Fibroblast of skin of left biceps (primary cell): ENCODE data around the gene BEX1.
"Not testable (repeated sequence)": the region's sequence is repeated elsewhere in the genome, so short reads cannot be mapped to it uniquely, and the experiment has no call there.

Source experiments
- DNase-seq, 2 experiments: peaks; one replicate each; pipeline ENCODE4 v3.0.0-alpha.2; 2013; ENCODE audit warnings: low read depth in 2 of 2

BEX1 gene

DNA sequence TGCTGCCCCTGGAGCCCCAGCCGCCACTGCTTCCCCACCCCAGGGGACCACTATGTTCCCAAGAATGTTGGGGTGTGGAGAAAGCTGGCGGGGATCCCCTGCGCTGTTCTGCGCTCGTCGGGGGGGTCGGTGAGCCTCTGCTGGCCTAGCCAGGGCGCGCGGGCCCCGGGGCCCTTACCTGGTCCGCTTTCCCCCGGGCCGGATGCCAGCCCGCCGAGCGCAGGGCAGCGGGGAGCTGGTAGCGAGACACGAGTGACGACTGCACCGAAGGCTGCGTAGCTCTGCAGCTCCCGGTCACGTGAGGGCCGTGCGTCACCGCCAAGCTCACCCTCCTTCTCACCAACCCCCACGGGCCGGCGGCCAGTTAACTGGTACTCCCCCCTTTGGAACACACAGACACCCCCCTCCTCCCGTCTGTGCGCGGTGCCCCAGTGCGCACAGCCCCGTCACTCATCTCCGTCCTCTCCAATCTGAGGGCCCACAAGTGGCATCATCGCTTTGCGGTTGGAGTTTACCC lies at the start of gene BEX1:
TSS of gene BEX1 (minus strand) at position 254 of the 517 bp plus-strand sequence. CDS start 897 bp downstream, outside the sequence.
- DNase-seq = no peak

DNA sequence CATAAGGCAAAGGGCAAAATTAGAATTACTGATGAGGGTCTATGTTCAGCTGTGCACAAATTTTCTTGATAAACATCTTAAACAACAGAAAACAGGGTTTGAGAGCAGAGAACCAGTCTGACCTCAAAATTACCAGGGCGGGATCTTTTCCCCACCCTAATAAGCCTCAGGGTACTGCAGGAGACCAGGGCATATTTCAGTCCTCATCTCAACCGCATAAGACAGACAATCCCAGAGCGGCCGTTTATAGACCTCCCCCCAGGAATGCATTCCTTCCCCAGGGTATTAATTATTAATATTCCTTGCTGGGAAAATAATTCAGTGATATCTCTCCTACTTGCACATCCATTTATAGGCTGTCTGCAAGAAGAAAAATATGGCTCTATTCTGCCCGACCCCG lies 45.5 kb upstream of the BEX1 start:
- not testable (repeated sequence) for DNase-seq

DNA sequence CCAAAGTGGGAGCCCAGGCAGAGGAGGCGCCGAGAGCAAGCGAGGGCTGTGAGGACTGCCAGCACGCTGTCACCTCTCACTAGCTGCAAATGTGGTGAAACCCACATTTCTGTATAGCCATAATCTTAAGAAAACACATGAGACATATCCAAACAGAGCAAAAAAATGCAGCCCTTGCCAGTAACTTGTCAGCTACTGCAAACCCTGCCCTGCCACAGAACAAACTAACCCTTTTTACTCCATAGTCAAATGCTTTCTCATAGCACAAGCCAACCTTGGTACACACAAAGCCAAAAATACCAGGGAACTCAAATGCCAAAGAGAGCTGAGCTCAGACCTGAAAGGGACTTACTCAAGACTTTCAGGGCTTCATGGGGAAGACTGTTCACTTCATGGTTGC lies 43.9 kb upstream of the BEX1 start:
- no peak for DNase-seq

DNA sequence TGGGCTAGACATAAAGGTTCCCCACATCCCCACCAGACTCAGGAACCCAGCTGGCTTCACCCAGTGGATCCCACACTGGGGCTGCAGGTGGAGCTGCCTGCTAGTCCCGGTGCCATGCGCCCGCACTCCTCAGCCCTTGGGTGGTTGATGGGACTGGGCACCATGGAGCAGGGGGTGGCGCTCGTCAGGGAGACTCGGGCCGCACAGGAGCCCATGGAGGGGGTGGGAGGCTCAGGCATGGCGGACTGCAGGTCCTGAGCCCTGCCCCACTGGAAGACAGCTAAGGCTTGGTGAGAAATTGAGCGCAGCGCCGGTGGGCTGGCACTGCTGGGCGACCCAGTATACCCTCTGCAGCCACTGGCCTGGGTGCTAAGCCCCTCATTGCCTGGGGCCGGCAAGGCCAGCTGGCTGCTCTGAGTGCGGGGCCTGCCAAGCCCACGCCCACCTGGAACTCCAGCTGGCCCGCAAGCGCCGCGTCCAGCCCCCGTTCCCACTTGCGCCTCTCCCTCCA lies 43.3 kb upstream of the BEX1 start:
- DNase-seq = not testable (repeated sequence)

DNA sequence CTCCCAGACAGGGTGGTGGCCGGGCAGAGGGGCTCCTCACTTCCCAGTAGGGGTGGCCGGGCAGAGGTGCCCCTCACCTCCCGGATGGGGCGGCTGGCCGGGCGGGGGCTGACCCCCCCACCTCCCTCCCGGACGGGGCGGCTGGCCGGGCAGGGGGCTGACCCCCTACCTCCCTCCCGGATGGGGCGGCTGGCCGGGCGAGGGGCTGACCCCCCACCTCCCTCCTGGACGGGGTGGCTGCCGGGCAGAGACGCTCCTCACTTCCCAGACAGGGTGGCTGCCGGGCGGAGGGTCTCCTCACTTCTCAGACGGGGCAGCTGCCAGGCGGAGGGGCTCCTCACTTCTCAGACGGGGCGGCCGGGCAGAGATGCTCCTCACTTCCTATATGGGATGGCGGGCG lies 40.4 kb upstream of the BEX1 start:
- DNase-seq = not testable (repeated sequence)

DNA sequence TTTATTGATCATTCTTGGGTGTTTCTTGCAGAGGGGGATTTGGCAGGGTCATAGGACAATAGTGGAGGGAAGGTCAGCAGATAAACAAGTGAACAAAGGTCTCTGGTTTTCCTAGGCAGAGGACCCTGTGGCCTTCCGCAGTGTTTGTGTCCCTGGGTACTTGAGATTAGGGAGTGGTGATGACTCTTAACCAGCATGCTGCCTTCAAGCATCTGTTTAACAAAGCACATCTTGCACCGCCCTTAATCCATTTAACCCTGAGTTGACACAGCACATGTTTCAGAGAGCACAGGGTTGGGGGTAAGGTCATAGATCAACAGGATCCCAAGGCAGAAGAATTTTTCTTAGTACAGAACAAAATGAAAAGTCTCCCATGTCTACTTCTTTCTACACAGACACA lies 39.9 kb upstream of the BEX1 start:
- not testable (repeated sequence) for DNase-seq

DNA sequence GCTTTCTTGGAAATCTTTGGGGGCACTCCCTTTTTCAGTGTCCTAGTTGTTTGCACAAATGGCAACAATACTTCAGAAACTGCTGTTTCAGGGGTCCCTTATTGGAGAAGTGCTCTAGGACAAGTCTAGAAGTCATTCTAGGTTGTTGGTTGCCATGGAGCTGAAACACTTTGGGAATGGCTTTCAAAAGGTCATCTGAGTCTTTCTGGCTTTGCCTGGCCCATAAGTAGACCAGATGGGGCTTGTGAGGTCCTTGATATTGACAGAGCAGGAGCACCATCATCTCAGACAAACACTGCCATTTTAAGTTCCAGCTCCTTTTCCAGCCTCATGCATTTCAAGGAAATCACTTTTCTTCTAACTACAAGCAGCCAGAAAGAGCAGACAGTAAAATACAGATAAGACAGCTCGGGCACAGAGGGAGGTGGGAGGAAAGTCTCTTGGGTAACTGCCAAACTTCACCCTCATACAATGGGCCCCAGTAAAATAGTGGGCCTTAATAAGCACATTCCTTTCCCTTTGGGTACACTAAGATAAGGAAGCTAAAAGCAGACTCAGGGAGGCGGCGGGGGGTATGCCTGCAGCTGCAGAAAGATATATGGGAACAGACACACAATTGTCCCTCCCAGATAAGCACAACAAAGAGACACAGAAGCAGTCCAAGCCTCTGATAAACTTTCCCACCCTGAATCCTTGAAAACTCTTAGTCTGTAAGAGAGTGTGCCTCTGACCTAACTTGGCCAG lies 37.5 kb upstream of the BEX1 start:
- no peak for DNase-seq

DNA sequence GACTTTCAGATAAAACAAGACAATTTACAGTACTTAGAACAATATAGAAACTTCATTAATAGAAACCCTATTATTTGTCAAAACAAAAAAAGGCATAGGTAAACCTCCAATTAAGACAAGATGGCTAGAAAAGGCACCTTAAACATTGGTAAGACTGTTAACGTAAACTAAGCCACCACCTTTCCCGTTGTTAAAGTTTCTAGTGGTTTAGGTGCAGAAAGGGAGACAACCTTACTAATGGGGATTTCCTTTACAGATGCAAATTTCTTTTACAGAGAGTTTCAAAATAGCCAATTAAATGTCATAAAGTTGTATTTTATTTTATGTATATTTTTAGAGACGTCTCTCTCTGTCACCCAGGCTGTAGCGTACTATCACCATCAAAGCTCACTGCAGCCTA lies 36.5 kb upstream of the BEX1 start:
- DNase-seq = no peak

DNA sequence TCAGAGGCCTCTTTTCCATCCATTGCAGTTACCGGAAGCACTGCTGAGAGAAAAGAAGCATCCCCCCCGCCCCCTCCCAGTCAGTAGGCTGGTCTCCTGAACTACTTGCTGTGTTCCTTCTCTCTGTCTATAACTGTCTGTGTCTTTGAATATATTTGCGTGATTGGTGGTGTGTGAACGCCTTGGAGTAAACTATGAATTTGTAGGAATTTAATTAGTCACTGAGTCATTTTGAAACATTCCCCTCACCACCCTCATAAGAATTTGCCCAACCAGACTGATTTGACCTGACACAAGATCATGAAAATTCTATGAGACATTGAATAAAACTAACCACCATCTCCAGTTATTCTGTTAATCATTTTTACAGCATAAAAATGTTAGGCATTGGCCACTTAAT lies 35.7 kb upstream of the BEX1 start:
- no peak for DNase-seq

DNA sequence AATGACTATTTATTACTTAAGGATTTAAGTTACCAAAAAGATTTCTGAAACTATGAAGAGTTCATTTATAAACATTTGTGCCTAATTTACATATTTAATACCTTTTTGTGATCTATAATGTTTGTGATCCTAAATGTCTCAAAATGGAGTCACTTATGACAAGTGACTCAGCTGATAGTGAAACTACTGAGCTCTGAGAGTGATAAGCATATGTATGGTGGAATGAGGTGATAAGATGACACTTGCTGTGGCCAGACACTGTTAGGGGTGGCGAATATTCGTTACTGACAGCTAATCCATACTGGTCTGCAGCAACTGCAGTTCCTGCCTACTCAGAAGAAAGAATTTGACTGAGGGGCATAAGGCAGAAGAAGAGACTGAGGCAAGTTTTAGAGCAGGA lies 34.5 kb upstream of the BEX1 start:
- DNase-seq = no peak

DNA sequence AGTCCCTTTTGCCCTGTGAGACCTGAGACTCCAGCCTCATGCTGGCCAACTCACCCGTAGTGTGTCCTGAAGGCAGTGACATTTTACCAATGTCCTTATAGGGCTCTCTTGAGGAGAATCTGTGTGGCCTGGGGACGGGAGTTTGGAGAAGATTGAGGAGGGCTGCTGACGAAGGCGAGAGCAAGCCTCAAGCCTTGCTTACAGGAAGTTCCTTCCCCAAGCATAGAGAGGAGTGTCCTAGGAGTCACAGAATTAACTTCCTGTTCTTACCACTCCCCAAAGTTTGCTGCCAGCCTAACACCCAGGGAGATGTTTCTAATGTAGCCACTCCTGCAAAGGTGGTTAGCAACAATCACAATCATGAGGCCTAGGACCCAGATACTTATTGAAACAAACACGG lies 29.0 kb upstream of the BEX1 start, which contains the start of gene NXF3:
TSS of gene NXF3 (minus strand) at position 202 of the 400 bp plus-strand sequence. CDS start at position 82, 120 bp downstream.
- no peak for DNase-seq

DNA sequence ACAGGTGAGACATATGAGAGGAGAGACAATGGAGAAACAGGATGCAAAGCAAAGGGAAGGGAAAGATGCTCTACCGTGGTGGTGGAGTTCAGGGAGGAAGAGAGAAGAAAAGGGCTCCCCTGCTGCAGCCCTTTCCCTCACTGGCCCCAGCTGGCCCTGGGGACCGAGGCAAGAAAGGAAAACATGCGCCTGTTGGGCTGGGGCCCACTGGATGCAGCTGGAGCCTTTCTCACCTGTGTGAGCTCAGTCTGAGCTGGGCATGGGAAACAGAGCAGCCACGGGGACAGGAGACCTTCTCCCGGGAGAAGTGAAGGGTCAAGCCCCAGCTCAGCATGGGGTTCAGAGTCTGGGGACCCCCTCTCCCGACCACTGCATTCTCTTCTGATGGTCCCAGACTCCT lies 17.1 kb upstream of the BEX1 start:
- no peak for DNase-seq

DNA sequence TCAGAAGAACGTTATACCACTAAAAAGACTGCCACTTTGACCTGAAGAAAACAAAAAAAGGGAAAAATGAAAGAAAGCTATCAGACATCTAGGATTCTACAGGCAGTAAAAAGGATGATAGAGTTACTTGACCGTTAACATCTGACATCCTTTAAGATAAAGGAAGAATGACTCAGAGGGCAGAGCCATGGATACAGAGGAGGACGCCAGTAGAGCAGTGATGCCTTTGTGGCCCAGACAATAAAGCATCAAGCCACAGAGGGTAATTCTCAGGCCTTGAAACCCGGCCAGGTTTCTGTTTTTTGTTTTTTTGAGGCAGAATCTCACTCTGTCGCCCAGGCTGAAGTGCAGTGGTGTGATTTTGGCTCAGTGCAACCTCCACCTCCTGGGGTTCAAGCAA lies 9.5 kb upstream of the BEX1 start:
- no peak for DNase-seq

DNA sequence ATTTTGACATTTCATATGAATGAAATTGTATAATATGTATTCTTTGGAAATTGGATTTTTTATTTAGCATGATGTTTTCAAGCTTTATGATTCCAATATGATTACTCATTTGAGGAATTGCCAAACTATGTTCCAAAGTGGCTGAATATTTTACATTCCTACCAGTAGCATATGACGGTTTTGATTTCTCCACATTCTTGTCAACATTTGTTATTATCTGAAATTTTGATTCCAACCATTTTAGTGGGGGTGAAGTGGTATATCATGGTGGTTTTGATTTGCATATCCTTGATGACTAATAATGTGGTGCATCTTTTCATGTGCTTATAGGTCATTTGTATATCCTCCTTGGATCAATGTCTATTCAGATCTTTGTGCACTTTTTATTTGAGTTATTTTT lies 2.6 kb upstream of the BEX1 start:
- DNase-seq = no peak

DNA sequence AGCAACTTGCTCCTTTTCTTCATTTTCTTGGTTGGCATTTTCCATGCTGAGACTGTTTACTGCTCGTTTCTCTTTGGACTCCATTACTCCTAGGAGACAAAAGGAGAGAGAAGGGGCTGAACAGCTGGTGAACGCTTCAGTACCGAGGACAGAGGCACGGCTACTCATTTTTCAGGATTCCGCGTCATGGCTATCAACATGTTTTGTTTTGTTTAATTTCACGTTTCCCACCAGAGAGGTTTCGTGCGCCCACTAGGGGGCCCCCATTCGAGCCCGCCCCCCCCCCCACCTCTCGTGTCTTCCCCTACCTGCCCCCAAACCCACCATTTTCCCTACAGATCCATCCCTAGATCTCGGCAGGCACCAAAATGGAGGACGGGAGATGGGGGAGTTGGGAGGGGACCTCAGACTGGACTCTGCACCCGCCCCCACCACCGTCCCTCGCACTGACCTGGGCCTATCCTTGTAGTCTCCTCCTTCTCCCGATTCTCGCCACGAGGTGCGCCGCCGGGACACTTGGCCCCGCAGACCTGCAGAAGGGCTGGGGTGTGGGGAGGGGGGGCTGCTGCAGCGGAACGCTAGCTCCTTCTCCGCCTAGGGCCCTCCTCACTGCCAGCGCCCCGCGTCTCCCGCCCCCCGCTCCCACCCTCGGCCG lies 653 bp downstream of the BEX1 start:
- peak in 1 of 2 experiments; percentile 0 for DNase-seq

DNA sequence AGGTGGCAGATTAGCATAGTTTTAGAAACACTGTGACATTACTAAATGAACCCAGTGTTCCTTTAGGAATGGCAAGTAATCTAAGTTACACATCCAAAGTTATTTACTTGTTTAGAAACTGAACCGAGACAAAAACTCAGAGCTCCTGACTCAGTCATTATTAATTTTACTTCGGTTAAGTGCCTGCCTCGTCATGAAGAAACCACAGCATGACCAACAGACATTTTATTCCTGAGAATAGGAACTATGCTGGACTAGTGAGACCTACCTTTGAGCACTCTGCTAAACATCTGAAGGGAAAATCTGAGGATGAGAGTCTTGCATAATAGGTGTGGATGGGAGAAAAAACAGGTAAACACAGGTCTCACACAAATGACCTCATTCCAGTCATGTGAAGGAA lies 2.5 kb downstream of the BEX1 start:
- no peak for DNase-seq

DNA sequence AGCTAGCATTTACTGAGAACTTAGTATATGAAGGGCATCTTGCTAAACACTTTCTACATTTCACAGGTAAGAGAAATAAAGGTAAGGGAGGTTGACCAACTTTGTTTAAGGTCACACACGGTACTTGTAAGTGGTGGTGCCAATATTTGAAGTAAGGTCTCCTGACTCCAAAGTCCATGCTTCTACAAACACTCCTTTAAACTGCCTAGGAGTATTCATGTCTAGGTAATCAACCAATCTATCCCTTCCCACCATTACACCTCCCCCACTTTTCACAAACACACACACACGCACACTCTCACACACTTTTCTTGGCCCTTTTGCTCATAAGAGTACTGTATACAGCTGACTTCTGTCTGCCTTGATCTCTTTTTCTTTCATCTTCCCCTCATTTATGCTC lies 7.1 kb downstream of the BEX1 start:
- no peak for DNase-seq

DNA sequence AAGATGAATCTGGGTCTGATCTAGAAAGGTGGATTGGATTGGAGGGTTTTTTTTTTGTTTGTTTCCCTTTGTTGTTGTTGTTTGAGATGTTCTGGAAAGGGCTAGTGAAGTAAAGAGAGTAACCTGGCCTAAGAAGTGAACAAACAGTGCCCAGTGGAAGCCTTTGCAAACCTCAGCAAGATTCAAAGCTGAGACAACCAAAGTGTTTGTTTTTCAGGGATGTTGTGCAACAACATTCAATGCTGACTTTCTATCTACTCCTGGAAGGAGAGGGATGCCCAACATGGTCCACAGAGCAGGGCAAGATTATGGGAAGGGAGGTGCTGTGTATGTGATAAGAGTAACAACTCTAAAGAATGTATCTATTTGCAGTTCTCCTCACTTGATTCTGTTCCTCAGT lies 11.3 kb downstream of the BEX1 start:
- no peak for DNase-seq

DNA sequence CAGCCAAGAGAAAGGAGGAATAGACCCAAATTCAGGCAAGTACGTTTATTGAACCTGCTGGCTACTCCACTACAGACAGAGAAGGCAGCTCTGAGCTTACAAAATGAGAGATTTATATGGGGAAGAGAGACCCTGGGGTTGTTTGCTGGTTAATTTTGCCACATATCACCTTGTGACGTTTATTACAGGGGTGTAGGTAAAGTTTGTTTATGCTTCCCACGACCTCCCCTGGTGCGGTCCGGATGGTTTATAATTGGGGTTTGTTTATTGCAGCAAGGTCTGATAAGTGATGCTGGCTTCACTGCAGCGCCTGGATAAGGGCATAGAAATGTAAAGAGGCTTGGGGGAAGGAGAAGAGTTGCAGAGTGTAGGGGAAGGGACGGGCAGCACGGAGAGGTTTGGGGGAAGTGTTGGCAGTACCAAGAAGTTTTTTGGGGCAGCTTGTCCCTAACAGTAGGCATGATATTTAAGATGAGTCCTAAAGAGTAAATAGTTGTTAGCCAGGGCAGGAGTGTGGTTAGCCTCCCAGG lies 12.6 kb downstream of the BEX1 start:
- no peak for DNase-seq

DNA sequence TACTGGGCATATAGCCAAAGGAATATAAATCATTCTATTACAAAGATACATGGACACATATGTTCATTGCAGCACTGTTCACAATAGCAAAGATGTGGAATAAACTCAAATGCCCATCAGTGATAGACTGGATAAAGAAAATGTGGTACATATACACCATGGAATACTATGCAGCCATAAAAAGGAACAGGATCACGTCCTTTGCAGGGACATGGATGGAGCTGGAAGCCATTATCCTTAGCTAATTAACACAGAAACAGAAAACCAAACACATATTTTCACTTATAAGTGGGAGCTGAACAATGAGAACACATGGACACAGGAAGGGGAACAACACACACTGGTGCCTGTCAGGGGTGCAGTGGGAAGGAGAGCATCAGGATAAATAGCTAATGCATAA lies 30.6 kb downstream of the BEX1 start:
- not testable (repeated sequence) for DNase-seq

DNA sequence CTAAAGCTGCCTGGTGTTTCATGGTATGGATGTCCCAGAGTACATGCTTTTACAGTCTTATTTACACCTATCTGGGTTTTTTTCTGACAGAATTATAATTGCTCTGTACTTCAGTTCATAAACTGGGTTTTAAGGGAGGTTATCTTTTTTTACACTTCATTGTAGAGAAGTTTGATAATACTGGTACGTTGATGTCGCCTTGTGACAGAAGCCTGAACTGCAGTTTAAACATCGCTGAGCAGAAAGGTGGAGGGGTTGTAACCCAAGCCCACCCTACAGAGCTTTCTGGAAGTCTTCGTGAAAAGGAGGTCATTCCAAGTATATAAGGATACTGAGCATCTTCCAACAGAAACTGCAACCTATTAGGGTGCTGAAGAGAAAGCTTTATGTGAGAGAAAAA lies 46.4 kb downstream of the BEX1 start:
- no peak for DNase-seq

DNA sequence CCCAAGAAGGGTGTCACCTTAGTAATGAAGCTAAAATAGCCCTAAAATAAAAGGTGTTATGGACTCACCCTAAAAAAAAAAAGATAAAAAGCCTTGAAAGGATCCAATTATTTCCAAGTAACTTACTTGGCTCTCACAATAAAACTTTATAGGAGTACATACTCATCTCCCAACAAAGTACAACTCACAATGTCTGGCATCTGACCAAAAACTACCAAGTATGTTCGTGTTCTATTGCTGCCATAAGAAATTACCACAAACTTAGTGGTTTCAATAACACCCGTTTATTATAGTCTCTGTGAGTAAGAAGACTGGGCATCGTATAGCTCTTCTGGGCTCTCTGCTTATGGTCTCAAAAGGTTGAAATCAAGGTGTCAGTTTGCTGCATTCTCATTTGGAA lies 51.0 kb downstream of the BEX1 start:
- DNase-seq = no peak
